HEK293 (cell line): ENCODE data around the gene ZNF253.
"Not testable (repeated sequence)": the region's sequence is repeated elsewhere in the genome, so short reads cannot be mapped to it uniquely, and the experiment has no call there.

Experiments used
- CTCF ChIA-PET: fragments of 350-600 bp; formaldehyde crosslinking; extraction: SDS; loops from one replicate; lab custom pipeline; 2021; ENCODE audit warnings: antibody characterized with exemption; lab: Yijun Ruan, JAX
- POLR2A ChIA-PET: fragments of 300-600 bp; formaldehyde crosslinking; extraction: SDS; loops from one replicate; lab custom pipeline; 2020; ENCODE audit warnings: antibody characterized with exemption, inconsistent platforms; lab: Yijun Ruan, JAX
- H3K27ac ChIP-seq: fragments of 200-500 bp; sonication (Bioruptor generic); 2 replicates; pipeline ENCODE4 v1.5.1; 2014; ENCODE audit warnings: low read depth, low read length, control low read depth, inconsistent platforms; ENCODE audit errors: extremely low read depth
- H3K36me3 ChIP-seq, 2 experiments: fragments of 200-500 bp in 1 of 2; sonication (Bioruptor generic) in 1 of 2; 1 replicate in 1 of 2; 2 replicates in 1 of 2; pipeline ENCODE4 v1.5.1; 2014 to 2017; ENCODE audit warnings: inconsistent platforms in 2 of 2, low read length in 2 of 2; ENCODE audit not compliant: control insufficient read depth in 2 of 2, insufficient read depth in 1 of 2
- H3K4me1 ChIP-seq: fragments of 200-500 bp; sonication (Bioruptor generic); 2 replicates; pipeline ENCODE4 v1.5.1; 2014; ENCODE audit warnings: mild to moderate bottlenecking, low read length, inconsistent platforms; ENCODE audit not compliant: control insufficient read depth, insufficient read depth
- H3K4me3 ChIP-seq: 2 replicates; pipeline ENCODE4 v1.5.1; 2011; ENCODE audit warnings: low read depth, mild to moderate bottlenecking, control low read depth, low read length, moderate library complexity
- H3K9me3 ChIP-seq: fragments of 200-500 bp; sonication (Bioruptor generic); 2 replicates; pipeline ENCODE4 v1.5.1; 2014; ENCODE audit warnings: low read depth, low read length, inconsistent platforms; ENCODE audit not compliant: control insufficient read depth, insufficient read depth
- BCL11B ChIP-seq: fragments of 450-650 bp; formaldehyde crosslinking; IDR thresholded peaks from 2 replicates; pipeline ENCODE4 v1.5.1; 2016; ENCODE audit warnings: low read depth, missing biosample characterization, missing genetic modification characterization
- MYNN ChIP-seq: fragments of 450-650 bp; formaldehyde crosslinking; IDR thresholded peaks from 2 replicates; pipeline ENCODE4 v1.5.1; 2016; ENCODE audit warnings: missing biosample characterization, missing genetic modification characterization, borderline replicate concordance
- PRDM1 ChIP-seq: fragments of 450-650 bp; formaldehyde crosslinking; IDR thresholded peaks from 2 replicates; pipeline ENCODE4; 2016; ENCODE audit warnings: missing biosample characterization, missing genetic modification characterization
- SETDB1 ChIP-seq: IDR thresholded peaks from one replicate; pipeline ENCODE4 v1.6.1; 2017; ENCODE audit warnings: mild to moderate bottlenecking, low read length, moderate library complexity, mixed read lengths; ENCODE audit not compliant: insufficient read length
- SP3 ChIP-seq: fragments of 450-650 bp; formaldehyde crosslinking; IDR thresholded peaks from 2 replicates; pipeline ENCODE4 v1.5.1; 2016; ENCODE audit warnings: missing biosample characterization, missing genetic modification characterization
- ZBTB1 ChIP-seq: fragments of 450-650 bp; formaldehyde crosslinking; IDR thresholded peaks from 2 replicates; pipeline ENCODE4 v1.5.1; 2016; ENCODE audit warnings: missing biosample characterization, missing genetic modification characterization
- ZFP3 ChIP-seq: fragments of 450-650 bp; formaldehyde crosslinking; IDR thresholded peaks from 2 replicates; pipeline ENCODE4 v1.5.1; 2016; ENCODE audit warnings: low read depth, missing biosample characterization, missing genetic modification characterization
- ZFP41 ChIP-seq: fragments of 450-650 bp; formaldehyde crosslinking; IDR thresholded peaks from 2 replicates; pipeline ENCODE4 v1.5.1; 2016; ENCODE audit warnings: missing biosample characterization, missing genetic modification characterization, borderline replicate concordance
- ZNF121 ChIP-seq: fragments of 450-650 bp; formaldehyde crosslinking; IDR thresholded peaks from 2 replicates; pipeline ENCODE4 v1.5.1; 2016; ENCODE audit warnings: missing biosample characterization, missing genetic modification characterization
- ZNF138 ChIP-seq: fragments of 450-650 bp; formaldehyde crosslinking; IDR thresholded peaks from 2 replicates; pipeline ENCODE4 v1.5.1; 2016; ENCODE audit warnings: missing biosample characterization, missing genetic modification characterization, borderline replicate concordance
- ZNF146 ChIP-seq: fragments of 450-650 bp; formaldehyde crosslinking; IDR thresholded peaks from 2 replicates; pipeline ENCODE4 v1.5.1; 2016; ENCODE audit warnings: missing biosample characterization, missing genetic modification characterization
- ZNF155 ChIP-seq: fragments of 450-650 bp; formaldehyde crosslinking; IDR thresholded peaks from 2 replicates; pipeline ENCODE4 v1.5.1; 2016; ENCODE audit warnings: missing biosample characterization, missing genetic modification characterization
- ZNF221 ChIP-seq: fragments of 450-650 bp; formaldehyde crosslinking; IDR thresholded peaks from 2 replicates; pipeline ENCODE4 v1.5.1; 2017; ENCODE audit warnings: missing biosample characterization, missing genetic modification characterization, borderline replicate concordance
- ZNF248 ChIP-seq: fragments of 450-650 bp; formaldehyde crosslinking; IDR thresholded peaks from 2 replicates; pipeline ENCODE4 v1.5.1; 2017; ENCODE audit warnings: missing biosample characterization, missing genetic modification characterization
- ZNF335 ChIP-seq: fragments of 450-650 bp; formaldehyde crosslinking; conservative IDR thresholded peaks from 2 replicates; pipeline ENCODE4 v1.5.1; 2016; ENCODE audit warnings: missing biosample characterization, missing genetic modification characterization
- ZNF37A ChIP-seq: fragments of 450-650 bp; IDR thresholded peaks from 2 replicates; pipeline ENCODE4 v1.5.1; 2018; ENCODE audit warnings: missing biosample characterization, missing genetic modification characterization
- ZNF514 ChIP-seq: fragments of 450-650 bp; formaldehyde crosslinking; IDR thresholded peaks from 2 replicates; pipeline ENCODE4 v1.5.1; 2016; ENCODE audit warnings: missing biosample characterization, missing genetic modification characterization
- ZNF621 ChIP-seq: fragments of 450-650 bp; formaldehyde crosslinking; IDR thresholded peaks from 2 replicates; pipeline ENCODE4 v1.5.1; 2017; ENCODE audit warnings: missing biosample characterization, missing genetic modification characterization
- ZNF768 ChIP-seq: fragments of 450-650 bp; formaldehyde crosslinking; IDR thresholded peaks from 2 replicates; pipeline ENCODE4 v1.5.1; 2018; ENCODE audit warnings: missing biosample characterization, mild to moderate bottlenecking, missing genetic modification characterization
- TF ChIP-seq, protein P1 (sequence below): fragments of 450-650 bp; formaldehyde crosslinking; conservative IDR thresholded peaks from 2 replicates; pipeline ENCODE4 v1.5.1; 2016; ENCODE audit warnings: low read depth, missing biosample characterization, missing genetic modification characterization
- TF ChIP-seq, protein P2 (sequence below): fragments of 450-650 bp; formaldehyde crosslinking; IDR thresholded peaks from 2 replicates; pipeline ENCODE4 v1.5.1; 2016; ENCODE audit warnings: missing biosample characterization, missing genetic modification characterization

ZNF253 gene

DNA sequence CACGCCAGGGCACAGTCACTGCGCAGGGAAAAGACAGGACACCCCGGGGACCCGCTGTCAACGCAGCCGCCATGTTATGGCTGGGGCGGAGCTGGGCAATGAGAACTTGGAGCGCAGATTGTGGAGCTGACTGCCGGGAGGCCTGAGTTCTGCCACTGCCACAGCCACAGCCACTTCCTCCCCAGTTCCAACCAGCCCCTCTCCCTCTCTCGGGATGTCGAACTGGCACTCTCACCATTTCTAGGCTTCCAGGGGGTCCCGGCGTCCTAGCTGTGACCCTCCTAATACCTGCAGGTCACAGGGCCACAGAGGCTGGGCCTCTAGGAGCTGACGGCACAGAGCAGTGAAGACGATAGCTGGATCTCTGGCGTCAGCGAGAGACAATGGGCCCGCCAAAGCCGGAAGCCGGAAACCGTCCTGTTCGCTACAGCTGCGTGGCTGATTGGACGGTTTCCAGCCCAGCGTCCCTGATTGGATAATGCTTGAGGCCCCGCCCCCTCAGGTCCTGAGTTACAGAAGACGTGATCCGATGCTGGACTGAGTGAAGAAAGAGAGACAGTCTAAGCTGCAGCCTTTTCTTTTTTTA is 44.2 kb upstream of the ZNF253 start, which contains the start of gene ZNF506 (continued):
- TF ChIP-seq ZNF621 (tag by site-specific recombination) = no peak
- TF ChIP-seq, protein P1, sequence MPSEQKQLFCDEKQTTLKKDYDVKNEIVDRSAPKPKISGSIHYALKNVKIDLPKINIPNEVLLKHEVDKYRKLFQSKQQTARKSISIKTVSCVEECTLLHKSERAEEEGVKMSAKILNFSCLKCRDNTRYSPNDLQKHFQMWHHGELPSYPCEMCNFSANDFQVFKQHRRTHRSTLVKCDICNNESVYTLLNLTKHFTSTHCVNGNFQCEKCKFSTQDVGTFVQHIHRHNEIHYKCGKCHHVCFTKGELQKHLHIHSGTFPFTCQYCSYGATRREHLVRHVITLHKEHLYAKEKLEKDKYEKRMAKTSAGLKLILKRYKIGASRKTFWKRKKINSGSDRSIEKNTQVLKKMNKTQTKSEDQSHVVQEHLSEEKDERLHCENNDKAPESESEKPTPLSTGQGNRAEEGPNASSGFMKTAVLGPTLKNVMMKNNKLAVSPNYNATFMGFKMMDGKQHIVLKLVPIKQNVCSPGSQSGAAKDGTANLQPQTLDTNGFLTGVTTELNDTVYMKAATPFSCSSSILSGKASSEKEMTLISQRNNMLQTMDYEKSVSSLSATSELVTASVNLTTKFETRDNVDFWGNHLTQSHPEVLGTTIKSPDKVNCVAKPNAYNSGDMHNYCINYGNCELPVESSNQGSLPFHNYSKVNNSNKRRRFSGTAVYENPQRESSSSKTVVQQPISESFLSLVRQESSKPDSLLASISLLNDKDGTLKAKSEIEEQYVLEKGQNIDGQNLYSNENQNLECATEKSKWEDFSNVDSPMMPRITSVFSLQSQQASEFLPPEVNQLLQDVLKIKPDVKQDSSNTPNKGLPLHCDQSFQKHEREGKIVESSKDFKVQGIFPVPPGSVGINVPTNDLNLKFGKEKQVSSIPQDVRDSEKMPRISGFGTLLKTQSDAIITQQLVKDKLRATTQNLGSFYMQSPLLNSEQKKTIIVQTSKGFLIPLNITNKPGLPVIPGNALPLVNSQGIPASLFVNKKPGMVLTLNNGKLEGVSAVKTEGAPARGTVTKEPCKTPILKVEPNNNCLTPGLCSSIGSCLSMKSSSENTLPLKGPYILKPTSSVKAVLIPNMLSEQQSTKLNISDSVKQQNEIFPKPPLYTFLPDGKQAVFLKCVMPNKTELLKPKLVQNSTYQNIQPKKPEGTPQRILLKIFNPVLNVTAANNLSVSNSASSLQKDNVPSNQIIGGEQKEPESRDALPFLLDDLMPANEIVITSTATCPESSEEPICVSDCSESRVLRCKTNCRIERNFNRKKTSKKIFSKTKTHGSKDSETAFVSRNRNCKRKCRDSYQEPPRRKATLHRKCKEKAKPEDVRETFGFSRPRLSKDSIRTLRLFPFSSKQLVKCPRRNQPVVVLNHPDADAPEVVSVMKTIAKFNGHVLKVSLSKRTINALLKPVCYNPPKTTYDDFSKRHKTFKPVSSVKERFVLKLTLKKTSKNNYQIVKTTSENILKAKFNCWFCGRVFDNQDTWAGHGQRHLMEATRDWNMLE (tag by site-specific recombination) = peak; percentile 76
- no peak for TF ChIP-seq ZNF768 (tag by site-specific recombination)
- 0 out of 2 replicates have a peak, but pooled peaks have one; percentile 32 for TF ChIP-seq ZNF121
- TF ChIP-seq ZNF155 (tag by site-specific recombination) = no peak
- TF ChIP-seq ZNF37A (tag by site-specific recombination) = no peak
- TF ChIP-seq ZNF514 (tag by site-specific recombination) = no peak
- peak; percentile 51 for TF ChIP-seq SP3 (tag by site-specific recombination)
- TF ChIP-seq SETDB1 = peak; percentile 14
- TF ChIP-seq PRDM1 = no peak
- no peak for TF ChIP-seq ZNF221 (tag by site-specific recombination)
- TF ChIP-seq MYNN (tag by site-specific recombination) = no peak
- TF ChIP-seq ZNF138 = no peak
- no peak for TF ChIP-seq ZNF146 (tag by site-specific recombination)
- no peak for TF ChIP-seq BCL11B
- TF ChIP-seq ZFP3 (tag by site-specific recombination) = no peak
- TF ChIP-seq ZFP41 (tag by site-specific recombination) = no peak
- no peak for TF ChIP-seq ZNF248 (tag by site-specific recombination)
- TF ChIP-seq ZBTB1 (tag by site-specific recombination) = no peak

DNA sequence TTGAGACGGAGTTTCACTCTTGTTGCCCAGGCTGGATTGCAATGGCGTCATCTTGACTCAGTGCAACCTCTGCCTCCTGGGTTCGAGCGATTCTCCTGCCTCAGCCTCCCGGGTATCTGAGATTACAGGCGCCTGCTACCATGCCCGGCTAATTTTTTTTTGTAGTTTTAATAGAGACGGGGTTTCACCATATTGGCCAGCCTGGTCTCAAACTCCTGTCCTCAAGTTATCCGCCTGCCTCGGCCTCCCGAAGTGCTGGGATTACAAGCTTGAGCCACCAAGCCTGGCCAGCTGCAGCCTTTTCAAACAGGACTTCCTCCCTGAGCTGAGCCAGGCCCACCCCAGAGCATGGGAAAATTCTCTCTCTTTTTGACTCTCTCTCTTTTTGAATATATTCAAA is 43.7 kb upstream of the ZNF253 start:
- not testable (repeated sequence) for H3K36me3 ChIP-seq, H3K27ac ChIP-seq, H3K9me3 ChIP-seq, H3K4me1 ChIP-seq
- POLR2A ChIA-PET = interaction anchor here (0.5 to 3.2 kb wide), 13 partner anchors 9 to 293 kb away, joined by 3 to 42 read pairs (median 7); partner anchors contain the start of genes ZNF101, ZNF14, ZNF253 and ZNF93
- TF ChIP-seq, protein P2, sequence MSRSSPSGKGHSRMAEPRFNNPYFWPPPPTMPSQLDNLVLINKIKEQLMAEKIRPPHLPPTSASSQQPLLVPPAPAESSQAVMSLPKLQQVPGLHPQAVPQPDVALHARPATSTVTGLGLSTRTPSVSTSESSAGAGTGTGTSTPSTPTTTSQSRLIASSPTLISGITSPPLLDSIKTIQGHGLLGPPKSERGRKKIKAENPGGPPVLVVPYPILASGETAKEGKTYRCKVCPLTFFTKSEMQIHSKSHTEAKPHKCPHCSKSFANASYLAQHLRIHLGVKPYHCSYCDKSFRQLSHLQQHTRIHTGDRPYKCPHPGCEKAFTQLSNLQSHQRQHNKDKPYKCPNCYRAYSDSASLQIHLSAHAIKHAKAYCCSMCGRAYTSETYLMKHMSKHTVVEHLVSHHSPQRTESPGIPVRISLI (tag by site-specific recombination) = peak; percentile 91
- peak; percentile 90 for TF ChIP-seq ZNF335
- CTCF ChIA-PET = interaction anchor here (0.6 kb wide), 1 partner anchor 8 kb away, joined by 5 read pairs; no protein-coding TSS in a partner anchor
- H3K4me3 ChIP-seq = peak overlapping the region; percentile 60
